HG03342 (cell line): ENCODE data around the gene ZRANB1.

Experiments
- ATAC-seq: cut with Tn5 transposase; IDR thresholded peaks from one replicate; pipeline ENCODE4 v1.9.1; 2021; ENCODE audit warnings: mild to moderate bottlenecking, moderate library complexity; ENCODE audit not compliant: unreplicated experiment

ZRANB1 gene

DNA sequence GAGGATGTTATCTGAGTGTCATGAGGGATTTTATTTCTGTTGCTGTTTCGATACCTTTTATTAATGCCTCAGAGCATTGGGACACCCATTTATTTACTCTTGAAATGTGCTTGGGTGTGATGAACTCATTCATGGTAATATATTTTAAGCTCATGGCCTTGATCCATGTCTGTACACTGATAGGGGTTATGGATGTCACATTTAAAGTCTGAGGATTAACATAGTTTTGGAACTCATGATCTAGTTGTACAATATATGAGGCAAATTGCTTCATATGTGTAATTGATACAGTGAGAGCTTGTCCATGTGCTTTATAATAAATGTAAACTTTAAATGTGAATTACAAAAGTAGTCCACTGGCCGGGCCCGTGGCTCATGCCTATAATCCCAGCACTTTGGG is 23.0 kb upstream of the ZRANB1 start:
- no peak for ATAC-seq

GRCh38 chr10:124921261-124921660 is 20.7 kb upstream of the ZRANB1 start:
- ATAC-seq, result no peak

DNA sequence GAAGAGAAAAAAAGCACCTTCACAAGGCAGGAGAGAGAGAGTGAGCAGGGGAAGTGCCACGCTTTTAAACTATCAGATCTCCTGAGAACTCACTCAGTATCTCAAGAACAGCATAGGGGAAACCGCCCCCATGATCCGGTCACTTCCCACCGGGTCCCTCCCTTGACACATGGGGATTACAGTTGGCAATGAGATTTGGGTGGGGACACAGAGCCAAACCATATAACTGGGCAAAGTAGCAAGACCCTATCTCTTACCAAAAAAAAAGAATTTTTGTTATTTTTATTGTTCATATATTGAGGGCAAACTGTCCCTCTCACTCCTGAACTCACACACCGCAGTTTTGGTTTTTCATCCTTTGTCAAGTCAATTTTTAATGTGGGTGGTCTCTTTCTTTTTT is 18.2 kb upstream of the ZRANB1 start:
- no peak for ATAC-seq

GRCh38 chr10:124926548-124926947 is 15.4 kb upstream of the ZRANB1 start:
- no peak for ATAC-seq

DNA sequence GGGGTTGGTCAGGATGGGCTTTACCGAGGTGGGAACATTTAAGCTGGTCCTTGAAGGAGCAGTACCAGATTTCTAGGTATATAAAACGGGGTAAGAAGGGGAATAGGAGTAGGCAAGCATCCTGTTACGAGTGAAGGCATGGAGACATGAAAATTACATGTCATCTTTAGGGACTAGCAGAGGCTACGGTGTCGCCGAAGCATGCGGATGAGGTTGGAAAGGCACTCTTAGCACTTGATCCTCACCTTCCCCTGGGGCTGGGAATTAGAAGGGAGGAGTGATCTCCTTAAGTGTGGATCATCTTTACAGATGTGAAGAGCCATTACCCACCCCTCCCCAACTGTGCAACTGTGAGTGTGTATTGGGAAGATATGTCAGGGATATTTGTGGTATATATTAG is 13.8 kb upstream of the ZRANB1 start:
- ATAC-seq, result no peak

DNA sequence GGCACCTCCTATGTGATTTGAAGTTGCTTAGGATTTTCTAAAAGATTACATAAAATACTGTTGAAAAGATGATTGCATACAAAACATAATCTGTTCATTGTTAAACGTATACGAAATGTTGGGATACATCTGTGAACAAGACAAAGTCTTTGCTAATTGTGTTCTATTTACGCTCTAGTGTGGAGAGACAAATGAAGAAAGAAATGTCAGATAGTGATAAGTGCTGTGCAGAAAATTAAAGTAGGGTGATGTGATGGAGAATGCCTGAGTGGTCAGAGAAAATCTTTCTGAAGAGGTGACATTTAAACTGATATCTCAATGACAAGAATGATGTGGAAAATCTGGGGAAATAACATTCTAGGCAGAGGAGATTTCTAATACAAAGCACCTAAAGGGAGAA is 13.4 kb upstream of the ZRANB1 start:
- no peak for ATAC-seq

DNA sequence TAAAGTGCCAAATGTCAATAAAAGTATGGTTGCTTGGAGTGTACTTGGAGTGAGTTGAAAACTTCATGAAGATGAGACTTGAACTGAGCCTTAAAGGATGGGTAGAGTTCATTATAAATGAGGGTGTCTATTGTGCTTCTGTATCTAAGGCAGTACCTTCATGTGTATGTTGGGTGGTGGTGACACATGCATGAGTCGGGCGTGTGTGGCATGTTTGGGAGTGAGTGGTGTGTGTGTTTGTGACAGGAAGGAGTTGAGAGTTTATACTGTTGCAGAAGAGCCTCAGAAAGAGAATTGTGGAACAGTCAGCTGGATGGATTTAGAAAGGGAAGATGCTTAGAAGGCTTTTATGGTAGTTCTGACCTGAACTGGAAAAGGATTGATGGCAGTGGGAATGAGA is 6.0 kb upstream of the ZRANB1 start:
- no peak for ATAC-seq

- no peak for ATAC-seq
These were observed 5.1 kb upstream of the ZRANB1 start for GRCh38 chr10:124936813-124937212.

DNA sequence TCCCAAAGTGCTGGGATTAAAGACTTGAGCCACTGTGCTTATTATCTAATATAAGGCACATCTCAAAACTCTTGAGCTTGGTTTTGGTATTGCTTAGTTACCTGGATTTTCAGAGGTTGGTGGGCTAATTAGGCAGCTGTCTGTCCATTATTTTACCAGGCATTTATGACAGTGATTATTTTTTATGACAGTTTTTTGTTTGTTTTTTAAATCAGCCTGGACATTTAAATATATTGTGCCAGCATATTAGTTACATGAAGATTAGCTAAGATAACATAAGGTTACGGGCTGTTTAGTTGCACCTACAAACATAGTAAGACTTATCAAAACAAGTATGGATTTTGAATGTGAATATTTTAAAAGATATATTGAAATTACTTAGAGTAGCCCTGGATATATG is 2.6 kb upstream of the ZRANB1 start:
- no peak for ATAC-seq

- no peak for ATAC-seq
These were observed 620 bp downstream of the ZRANB1 start for GRCh38 chr10:124942317-124943169.

DNA sequence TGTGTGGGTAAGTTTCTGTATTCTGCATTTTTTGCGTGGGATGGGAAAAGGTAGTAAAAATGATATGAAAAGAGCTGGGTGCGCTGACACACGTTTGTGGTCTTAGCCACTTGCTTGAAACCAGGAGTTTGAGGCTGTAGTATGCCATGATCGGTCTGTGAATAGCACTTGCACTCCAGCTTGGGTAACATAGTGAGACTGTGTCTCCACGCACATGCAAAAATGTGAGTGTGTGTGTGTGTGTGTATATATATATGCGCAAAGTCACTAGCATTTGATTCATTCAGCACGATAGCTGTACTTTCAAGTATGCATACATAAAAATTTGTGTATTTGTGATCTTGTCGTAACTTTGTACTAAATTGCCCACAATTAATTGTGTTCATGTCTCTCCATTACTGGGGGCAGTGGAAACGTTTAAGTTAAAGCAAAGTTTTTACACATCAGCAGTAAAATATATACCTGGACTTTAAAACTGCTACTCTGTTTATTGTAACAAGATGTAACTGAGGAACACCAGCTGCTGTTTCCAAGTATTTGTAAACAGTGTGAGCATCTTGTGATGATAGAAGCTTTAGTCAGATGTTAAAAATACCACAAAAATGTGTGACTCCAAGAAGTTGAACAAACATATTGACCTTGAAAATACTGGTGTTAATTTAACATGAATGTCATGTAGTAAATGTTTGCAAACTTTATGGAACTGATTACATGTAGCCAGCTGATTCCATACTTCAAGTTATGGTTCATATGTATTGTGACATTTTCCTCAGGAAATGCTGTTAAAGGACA is 1.6 kb downstream of the ZRANB1 start:
- ATAC-seq, result no peak

GRCh38 chr10:124944982-124945381 is 3.1 kb downstream of the ZRANB1 start:
- no peak for ATAC-seq

GRCh38 chr10:124946945-124947344 is 5.0 kb downstream of the ZRANB1 start:
- no peak for ATAC-seq

DNA sequence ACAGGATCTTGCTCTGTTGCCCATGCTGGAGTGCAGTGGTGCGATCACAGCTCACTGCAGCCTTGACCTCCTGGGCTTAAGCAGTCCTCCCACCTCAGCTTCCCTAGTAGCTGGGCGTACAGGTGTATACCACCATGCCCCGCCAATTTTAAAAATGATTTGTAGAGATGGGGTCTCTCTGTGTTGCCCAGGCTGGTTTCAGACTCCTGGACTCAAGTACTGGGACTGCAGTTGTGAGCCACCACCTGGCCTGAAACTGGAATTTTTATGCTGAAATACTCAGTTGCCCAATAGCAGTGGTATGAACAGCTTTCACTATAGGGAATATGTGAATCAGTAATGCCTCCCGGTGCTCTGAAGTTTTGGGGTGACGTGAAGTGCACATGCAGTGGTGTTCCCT is 7.6 kb downstream of the ZRANB1 start:
- no peak for ATAC-seq

DNA sequence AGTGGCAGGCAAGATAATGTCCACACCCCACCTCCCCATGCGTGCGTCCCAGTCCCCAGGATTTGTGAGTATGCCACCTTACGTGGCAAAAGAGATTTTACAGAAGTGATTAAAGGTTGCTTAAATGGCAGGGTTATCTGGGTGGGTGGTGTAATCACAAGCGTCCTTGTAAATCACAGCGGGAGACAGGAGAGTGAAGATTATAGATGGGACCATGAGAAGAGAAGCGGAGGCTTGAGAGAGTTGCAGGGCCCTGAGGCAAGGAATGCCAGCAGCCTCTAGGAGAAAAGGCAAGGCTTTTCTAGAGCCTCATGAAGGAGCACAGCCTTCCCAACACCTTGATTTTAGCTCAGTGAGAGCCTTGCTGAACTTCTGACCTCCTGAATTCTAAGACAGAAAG is 10.2 kb downstream of the ZRANB1 start:
- no peak for ATAC-seq

DNA sequence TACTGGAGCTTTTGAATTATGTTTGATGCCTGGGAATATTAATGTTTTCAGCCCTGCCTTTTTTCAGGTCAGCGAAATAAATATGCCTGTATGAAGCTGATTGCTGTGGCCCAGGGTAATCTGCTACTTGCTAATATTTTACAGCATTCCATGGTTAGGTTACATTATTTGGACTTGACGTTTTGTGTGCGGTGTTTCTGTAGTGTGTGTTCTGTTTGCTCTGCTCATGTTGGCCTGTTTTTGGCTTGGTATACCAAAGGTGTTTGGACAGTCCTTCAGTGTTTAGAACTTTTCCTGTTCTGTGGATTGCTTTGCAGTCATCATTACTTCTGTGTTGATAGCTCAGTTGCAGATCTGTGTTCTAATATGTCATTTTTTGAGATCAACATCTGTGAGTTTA is 11.5 kb downstream of the ZRANB1 start:
- no peak for ATAC-seq

DNA sequence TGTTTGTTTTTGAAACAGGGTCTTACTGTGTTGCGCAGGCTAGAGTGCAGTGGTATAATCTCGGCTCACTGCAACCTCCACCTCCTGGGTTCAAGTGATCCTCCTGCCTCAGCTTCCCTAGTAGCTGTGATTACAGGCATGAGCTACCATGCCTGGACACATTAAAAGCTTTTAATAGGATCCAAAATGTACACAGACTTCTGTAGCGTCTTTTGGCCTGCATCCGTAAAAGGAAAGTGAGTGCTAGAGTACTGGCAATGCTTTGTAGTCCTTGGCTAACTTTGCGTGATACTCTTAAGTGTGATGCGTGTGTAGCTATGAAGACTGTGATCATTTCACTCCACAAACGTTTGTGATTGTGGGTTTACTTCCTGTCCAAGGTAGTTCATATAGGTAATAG is 13.3 kb downstream of the ZRANB1 start:
- no peak for ATAC-seq

DNA sequence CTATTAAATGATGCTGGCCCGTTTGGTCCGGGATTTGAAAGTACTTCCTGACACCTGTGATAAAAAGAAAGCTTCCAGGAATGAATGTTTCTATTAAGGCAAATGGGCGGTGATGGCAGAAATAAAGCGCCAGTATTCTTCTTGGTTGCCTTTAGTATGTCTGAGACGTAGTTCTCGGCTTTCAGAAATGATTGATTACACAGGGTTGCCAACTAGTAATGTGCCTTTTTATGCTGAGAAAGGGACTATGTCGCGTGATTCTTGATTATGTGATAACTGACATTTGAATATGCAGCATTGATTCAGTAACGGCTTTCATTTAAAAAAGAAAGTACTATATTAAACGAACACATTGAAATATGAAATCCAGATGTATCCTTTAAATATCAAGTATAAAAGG is 13.9 kb downstream of the ZRANB1 start:
- ATAC-seq, result no peak

DNA sequence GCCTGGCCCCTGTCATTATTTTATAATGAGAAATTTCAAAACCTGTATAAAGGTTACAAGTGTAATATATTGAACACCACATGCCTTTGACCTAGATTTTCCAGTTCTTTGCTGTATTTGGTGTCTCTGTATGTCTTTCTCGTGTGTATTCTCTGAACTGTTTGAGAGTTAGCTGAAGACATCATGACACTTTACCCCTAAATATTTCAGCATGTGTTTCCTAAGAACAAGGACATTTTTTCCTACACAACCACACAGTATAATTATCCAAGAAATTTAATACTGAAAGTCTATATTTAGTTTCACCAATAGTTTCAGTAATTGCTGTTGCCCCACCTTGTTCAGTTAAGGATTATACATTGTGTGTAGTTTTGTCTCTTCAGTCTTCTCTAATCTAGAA is 14.8 kb downstream of the ZRANB1 start:
- no peak for ATAC-seq

- no peak for ATAC-seq
These were observed 15.6 kb downstream of the ZRANB1 start for GRCh38 chr10:124957404-124957947.

DNA sequence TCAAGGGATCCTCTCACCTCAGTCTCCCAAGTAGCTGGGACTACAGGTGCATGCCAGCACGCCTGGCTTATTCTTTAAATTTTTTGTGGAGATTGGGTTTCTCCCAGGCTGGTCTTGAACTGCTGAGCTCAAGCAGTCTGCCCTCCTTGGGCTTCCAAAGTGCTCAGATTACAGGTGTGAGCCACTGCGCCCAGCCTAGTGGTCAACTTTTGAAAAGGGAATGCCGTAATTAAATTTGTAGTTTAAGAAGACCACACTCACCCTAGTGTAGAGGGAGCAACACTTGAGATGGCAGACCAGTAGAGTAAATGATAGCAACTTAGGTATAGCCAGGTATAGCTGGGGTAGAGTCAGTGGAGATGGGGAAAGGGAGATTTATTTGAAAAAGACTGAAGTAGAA is 17.6 kb downstream of the ZRANB1 start:
- no peak for ATAC-seq

DNA sequence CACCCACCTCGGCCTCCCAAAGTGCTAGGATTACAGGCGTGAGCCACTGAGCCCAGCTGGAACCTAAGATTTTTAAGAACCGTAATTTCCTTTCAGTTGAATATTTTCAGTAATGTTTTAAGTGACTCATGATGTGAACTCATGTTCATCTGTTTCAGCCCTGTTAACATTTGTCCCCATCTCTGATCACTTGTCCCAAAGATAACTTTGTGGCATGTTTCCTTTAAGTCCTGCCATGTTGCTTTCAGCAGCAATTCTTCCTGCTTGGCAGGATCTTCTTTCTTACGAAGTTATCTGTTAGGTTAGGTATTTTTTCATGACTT is 19.3 kb downstream of the ZRANB1 start:
- no peak for ATAC-seq
